ENCODE measurements around the gene UGT1A5. TPM values are rescaled to one million over a fixed set of nuclear protein-coding genes. Genes with fewer than 3 reads are reported as not detected.
"Not testable (repeated sequence)": the region's sequence is repeated elsewhere in the genome, so short reads cannot be mapped to it uniquely, and the experiment has no call there.

The UGT1A5 gene
- total RNA-seq, 1 donor from 2014 or later: not detected

- H3K4me3 Mint-ChIP-seq: no peak overlapping the region
- H3K79me2 ChIP-seq (ENCODE audit: low read depth): no peaks in the 10 kb centered on the region
- H4K20me1 ChIP-seq (ENCODE audit: low read depth): no peaks in the 10 kb centered on the region
- H3K27ac Mint-ChIP-seq: peak overlapping the region; percentile 94
- no peak overlapping the region for H3K27ac ChIP-seq
- DNase-seq (ENCODE audit: low spot score): no peak
- no peak overlapping the region for H3K4me3 ChIP-seq
- TF ChIP-seq, protein P1, sequence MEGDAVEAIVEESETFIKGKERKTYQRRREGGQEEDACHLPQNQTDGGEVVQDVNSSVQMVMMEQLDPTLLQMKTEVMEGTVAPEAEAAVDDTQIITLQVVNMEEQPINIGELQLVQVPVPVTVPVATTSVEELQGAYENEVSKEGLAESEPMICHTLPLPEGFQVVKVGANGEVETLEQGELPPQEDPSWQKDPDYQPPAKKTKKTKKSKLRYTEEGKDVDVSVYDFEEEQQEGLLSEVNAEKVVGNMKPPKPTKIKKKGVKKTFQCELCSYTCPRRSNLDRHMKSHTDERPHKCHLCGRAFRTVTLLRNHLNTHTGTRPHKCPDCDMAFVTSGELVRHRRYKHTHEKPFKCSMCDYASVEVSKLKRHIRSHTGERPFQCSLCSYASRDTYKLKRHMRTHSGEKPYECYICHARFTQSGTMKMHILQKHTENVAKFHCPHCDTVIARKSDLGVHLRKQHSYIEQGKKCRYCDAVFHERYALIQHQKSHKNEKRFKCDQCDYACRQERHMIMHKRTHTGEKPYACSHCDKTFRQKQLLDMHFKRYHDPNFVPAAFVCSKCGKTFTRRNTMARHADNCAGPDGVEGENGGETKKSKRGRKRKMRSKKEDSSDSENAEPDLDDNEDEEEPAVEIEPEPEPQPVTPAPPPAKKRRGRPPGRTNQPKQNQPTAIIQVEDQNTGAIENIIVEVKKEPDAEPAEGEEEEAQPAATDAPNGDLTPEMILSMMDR (IDR thresholded peaks at IDR 0.05): no peak
- TF ChIP-seq EZH2phosphoT487 (IDR thresholded peaks at IDR 0.05) (no peak), EZH2 (IDR thresholded peaks at IDR 0.05) (no peak)
- H3K9me3 Mint-ChIP-seq: peaks cover 25% of the 10 kb centered on the region
- no peaks in the 10 kb centered on the region for H3K27me3 ChIP-seq
- no peak overlapping the region for H3K4me2 ChIP-seq
- H3K27me3 Mint-ChIP-seq (ENCODE audit: insufficient read depth, low read depth): peaks cover 4% of the 10 kb centered on the region
- no peaks in the 10 kb centered on the region for H3K4me1 ChIP-seq
- peaks cover 5% of the 10 kb centered on the region for H3K4me1 Mint-ChIP-seq
- no peak overlapping the region for H3K9ac ChIP-seq
- H3K36me3 ChIP-seq: no peaks in the 10 kb centered on the region
- H2AFZ ChIP-seq (replicated peaks): no peak overlapping the region
- peaks cover 1% of the 10 kb centered on the region for H3K36me3 Mint-ChIP-seq
- H3K9me3 ChIP-seq (ENCODE audit: low read depth): no peaks in the 10 kb centered on the region
- H3F3A ChIP-seq (ENCODE audit: low read depth): no peaks in the 10 kb centered on the region
Observed at GRCh38 chr2:233746475-233747282, 34.0 kb downstream of the UGT1A5 start.

DNA sequence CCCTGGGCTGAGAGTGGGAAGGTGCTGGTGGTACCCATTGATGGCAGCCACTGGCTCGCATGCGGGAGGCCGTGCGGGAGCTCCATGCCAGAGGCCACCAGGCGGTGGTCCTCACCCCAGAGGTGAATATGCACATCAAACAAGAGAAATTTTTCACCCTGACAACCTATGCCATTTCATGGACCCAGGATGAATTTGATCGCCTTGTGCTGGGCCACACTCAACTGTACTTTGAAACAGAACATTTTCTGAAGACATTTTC is 34.5 kb downstream of the UGT1A5 start:
- Histone ChIP-seq H3K36me3 (no peaks in the 10 kb centered on the region), H3K4me3 (no peak overlapping the region), H3K4me1 (no peaks in the 10 kb centered on the region), H3F3A (ENCODE audit: low read depth) (no peaks in the 10 kb centered on the region), H2AFZ (replicated peaks) (no peak overlapping the region), H3K4me2 (no peak overlapping the region), H3K9me3 (ENCODE audit: low read depth) (no peaks in the 10 kb centered on the region), H3K79me2 (ENCODE audit: low read depth) (no peaks in the 10 kb centered on the region), H3K27ac (no peak overlapping the region), H3K9ac (no peak overlapping the region), H4K20me1 (ENCODE audit: low read depth) (no peaks in the 10 kb centered on the region), H3K27me3 (no peaks in the 10 kb centered on the region)
- peaks cover 5% of the 10 kb centered on the region for H3K4me1 Mint-ChIP-seq
- peaks cover 28% of the 10 kb centered on the region for H3K9me3 Mint-ChIP-seq
- no peak overlapping the region for H3K27ac Mint-ChIP-seq
- peaks cover 1% of the 10 kb centered on the region for H3K36me3 Mint-ChIP-seq
- DNase-seq (ENCODE audit: low spot score): no peak
- peaks cover 4% of the 10 kb centered on the region for H3K27me3 Mint-ChIP-seq (ENCODE audit: insufficient read depth, low read depth)
- no peak overlapping the region for H3K4me3 Mint-ChIP-seq
- no peak for TF ChIP-seq EZH2 (IDR thresholded peaks at IDR 0.05)
- TF ChIP-seq EZH2phosphoT487 (IDR thresholded peaks at IDR 0.05): no peak
- TF ChIP-seq, protein P1 (IDR thresholded peaks at IDR 0.05): no peak

- H3K36me3 ChIP-seq; H3K4me3 ChIP-seq; H3K4me3 Mint-ChIP-seq; H3K4me1 Mint-ChIP-seq; H3K9me3 ChIP-seq (ENCODE audit: low read depth); H3K4me2 ChIP-seq; H3K27ac Mint-ChIP-seq; H4K20me1 ChIP-seq (ENCODE audit: low read depth); H3K79me2 ChIP-seq (ENCODE audit: low read depth); H3K27me3 Mint-ChIP-seq (ENCODE audit: insufficient read depth, low read depth); H3K9ac ChIP-seq; DNase-seq (ENCODE audit: low spot score); H3K27me3 ChIP-seq; H3K36me3 Mint-ChIP-seq; H3K4me1 ChIP-seq; H2AFZ ChIP-seq (replicated peaks); H3F3A ChIP-seq (ENCODE audit: low read depth); H3K27ac ChIP-seq: not testable (repeated sequence)
- H3K9me3 Mint-ChIP-seq: peaks cover 36% of the 10 kb centered on the region
Observed at GRCh38 chr2:233750689-233751088, 38.0 kb downstream of the UGT1A5 start.

DNA sequence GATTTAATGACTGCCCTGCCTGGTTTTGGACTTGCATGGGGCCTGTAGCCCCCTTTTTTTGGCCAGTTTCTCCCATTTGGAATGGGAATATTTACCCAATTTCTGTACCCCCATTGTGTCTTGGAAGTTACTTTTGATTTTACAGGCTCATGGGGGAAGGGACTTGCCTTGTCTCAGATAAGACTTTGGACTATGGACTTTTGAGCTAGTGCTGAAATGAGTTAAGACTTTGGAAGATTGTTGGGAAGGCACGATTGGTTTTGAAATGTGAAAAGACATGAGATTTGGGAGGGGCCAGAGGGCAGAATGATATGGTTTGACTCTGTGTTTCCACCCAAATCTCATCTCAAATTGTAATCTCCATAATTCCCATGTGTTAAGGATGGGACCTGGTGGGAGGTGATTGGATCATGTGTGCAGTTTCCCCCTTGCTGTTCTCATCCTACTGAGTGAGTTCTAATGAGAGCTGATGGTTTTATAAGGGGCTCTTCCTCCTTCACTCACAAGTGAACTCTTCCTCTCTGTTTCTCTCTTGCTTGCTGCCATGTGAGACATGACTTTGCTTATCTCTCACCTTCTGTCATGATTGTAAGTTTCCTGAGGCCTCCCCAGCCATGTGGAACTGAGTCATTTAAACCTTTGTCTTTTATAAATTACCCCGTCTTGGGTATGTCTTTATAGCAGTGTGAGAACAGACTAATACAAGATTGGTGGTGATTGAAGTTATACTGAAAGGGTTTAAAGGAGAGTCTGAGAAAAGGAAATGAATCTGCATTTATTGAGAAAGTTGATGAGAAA is 38.7 kb downstream of the UGT1A5 start:
- H3K4me1 Mint-ChIP-seq; H3K36me3 ChIP-seq; H3K27me3 Mint-ChIP-seq (ENCODE audit: insufficient read depth, low read depth); H3K4me2 ChIP-seq; H3K27ac ChIP-seq; H3F3A ChIP-seq (ENCODE audit: low read depth); H3K4me1 ChIP-seq; H3K27ac Mint-ChIP-seq; H3K9ac ChIP-seq; H2AFZ ChIP-seq (replicated peaks); H4K20me1 ChIP-seq (ENCODE audit: low read depth); DNase-seq (ENCODE audit: low spot score); H3K79me2 ChIP-seq (ENCODE audit: low read depth); H3K4me3 Mint-ChIP-seq; H3K36me3 Mint-ChIP-seq; H3K4me3 ChIP-seq; H3K9me3 ChIP-seq (ENCODE audit: low read depth); H3K27me3 ChIP-seq: not testable (repeated sequence)
- peaks cover 36% of the 10 kb centered on the region for H3K9me3 Mint-ChIP-seq

Data from neural progenitor cell (in vitro differentiated cells).